GM12801 (cell line): ENCODE results near the gene DLX2.

Experiments
- TF ChIP-seq, protein P1 (sequence below): IDR thresholded peaks from one replicate; pipeline ENCODE4 v1.5.1; 2011; ENCODE audit warnings: control low read depth; ENCODE audit not compliant: insufficient read length; ENCODE audit errors: extremely low read depth

The DLX2 gene

DNA sequence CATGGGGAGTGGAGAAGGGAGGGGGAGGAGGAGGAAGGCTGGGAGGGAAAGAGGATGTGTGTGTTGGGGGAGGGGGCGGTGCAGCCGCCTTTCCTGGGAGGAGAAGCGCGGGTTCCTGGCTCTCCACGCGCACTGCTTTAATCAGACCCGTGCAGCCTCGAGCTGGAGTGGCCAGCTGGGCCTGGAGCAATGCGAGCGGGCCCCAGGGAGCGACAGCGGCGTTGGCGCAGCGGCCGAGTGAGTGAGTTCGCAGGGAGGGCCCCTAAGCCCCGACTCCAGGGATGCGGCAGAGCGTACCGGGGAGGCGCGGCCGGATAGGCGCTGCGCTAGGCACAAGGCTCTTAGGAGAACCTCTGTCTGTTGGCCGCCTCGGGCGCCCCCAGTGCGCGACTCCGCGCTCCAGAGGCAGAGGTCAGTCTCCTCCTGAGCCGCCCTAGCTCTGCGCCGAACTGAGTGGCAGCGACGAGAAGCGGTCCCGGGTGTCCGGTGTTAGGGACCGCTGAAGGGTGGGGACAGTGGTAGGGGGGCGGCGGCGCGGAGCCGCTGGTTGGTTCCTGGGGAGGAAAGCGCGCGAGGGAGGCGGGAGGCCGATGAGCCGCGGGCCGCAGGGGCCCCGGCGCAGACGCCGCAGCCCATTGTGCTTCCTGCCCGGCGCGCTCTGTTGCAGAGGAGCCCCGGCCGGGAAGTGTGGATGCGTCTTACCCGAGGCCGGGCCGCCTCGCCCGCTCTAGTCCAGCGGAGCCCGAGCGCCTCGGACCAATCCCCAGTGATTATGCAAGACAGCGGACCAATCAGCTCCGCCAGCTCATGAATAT lies 17.8 kb downstream of the DLX2 start:
- TF ChIP-seq, protein P1, sequence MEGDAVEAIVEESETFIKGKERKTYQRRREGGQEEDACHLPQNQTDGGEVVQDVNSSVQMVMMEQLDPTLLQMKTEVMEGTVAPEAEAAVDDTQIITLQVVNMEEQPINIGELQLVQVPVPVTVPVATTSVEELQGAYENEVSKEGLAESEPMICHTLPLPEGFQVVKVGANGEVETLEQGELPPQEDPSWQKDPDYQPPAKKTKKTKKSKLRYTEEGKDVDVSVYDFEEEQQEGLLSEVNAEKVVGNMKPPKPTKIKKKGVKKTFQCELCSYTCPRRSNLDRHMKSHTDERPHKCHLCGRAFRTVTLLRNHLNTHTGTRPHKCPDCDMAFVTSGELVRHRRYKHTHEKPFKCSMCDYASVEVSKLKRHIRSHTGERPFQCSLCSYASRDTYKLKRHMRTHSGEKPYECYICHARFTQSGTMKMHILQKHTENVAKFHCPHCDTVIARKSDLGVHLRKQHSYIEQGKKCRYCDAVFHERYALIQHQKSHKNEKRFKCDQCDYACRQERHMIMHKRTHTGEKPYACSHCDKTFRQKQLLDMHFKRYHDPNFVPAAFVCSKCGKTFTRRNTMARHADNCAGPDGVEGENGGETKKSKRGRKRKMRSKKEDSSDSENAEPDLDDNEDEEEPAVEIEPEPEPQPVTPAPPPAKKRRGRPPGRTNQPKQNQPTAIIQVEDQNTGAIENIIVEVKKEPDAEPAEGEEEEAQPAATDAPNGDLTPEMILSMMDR, result no peak

DNA sequence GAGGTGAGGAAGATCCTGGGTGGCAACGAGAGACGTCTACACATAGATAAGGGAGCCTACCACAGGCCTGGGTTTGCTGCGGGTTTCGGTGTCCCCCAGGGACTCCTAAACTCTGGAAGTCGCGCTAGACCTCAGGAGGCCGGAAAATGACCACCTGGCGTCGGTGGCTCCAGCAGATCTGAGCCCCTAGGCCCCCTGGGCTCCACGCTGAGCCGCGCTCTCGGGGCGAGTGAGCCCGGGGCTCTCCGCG lies 18.4 kb downstream of the DLX2 start:
- TF ChIP-seq, protein P1, result no peak

DNA sequence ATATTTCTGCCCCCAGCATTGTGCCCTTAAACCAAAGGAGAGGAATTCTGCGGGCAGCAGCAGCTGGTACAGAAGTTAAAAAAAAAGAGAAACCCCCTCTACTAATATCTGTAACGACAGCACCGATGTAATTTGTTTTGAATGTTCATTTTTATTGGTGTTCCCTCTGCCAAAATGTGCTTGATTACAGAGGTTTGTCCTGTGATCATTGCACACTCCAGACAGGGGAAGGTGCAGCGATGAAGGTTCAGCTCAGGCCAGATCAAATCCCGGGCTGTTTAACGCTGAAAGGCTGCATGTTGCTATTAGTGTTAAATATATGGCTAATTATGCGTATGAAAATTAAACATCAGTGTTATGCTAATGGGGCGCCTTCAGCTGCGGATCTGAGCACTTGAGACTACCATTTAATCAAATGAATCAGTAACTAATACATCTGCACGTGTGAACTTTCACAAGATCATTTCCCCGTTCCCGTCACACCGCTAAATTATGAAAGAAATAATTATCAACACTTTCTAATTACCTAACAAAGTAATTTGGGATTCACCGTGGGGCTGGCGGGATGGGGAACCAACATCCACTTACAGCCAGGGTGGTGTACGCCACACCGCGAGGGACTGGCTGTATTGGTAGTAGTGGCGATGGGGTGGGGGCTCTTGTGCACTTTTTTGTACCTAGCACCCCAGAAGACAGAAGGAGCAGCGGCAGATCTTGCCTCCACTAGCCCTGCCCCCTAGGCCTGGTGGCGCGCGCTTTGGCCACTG lies 18.9 kb downstream of the DLX2 start:
- TF ChIP-seq, protein P1, result no peak

DNA sequence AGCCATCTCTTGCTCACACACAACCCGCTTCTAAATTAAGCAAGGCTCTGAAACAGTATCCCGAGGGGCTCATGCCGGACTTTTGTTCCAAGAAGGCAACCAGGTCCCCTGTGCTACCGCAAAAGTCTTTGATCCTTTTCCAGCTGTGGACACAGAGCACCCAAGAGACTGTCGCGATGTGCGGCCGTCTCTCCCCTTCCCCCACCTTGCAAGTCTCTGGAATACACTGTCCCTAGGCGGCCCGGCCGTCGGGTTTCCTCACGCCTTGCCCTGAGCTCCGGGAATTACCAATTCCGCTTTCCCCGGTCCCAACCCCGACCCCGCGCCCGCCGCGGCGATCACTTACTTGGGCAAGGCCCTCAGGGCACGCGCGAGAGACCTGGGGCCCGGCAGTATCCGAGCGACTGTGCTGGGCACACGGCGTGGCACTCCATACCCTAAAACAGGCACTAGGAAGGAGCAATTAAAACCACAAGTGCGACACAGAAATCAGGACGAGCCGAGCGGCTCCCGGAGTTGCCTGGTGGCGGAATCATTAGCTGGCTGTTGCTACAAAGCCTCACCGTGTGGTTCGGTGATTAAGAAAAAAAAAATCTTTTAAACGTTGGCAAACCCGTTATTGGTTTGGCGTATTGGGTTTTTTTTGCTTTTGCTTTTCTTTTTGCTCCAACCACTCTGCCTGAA lies 19.6 kb downstream of the DLX2 start:
- TF ChIP-seq, protein P1, result no peak

DNA sequence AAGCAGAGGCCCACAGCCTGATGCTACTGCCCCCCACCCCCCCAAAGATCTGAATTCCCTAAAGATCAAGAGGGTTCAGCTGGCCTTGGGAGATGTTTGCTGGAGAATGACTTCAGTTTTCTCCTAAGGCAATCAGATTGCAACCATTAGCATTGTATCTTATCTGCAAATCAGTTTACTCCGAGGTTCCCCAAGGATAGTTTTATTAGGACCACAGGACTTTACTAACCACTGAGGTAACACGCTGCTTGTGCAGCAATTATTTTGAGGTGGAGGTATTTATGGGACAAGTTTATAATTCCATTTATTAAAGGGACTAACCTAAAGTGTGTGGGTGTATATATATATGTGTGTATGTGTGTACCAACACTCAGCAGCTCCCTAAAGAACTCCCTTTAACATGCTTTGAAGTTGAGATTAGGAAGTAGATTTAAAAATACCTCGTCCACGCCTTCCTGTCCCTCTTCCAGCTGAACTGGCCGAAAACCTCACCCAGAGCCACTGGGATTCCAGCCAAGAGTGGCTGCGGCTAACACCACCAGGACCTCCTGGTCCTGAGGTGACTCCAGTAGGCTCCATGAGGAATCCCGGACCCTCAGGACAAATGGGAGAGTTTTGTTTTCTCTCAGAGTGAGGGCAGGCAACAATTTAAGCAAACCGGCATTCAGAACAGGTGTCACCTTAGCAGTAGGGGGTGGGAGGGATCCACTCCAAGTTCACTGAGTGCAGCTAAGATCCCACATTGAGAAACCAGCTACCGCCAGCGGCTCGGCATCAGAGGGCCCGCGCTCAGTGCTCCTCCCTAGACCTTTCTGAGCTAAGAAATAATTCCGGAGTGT lies 20.4 kb downstream of the DLX2 start:
- TF ChIP-seq, protein P1, result no peak

DNA sequence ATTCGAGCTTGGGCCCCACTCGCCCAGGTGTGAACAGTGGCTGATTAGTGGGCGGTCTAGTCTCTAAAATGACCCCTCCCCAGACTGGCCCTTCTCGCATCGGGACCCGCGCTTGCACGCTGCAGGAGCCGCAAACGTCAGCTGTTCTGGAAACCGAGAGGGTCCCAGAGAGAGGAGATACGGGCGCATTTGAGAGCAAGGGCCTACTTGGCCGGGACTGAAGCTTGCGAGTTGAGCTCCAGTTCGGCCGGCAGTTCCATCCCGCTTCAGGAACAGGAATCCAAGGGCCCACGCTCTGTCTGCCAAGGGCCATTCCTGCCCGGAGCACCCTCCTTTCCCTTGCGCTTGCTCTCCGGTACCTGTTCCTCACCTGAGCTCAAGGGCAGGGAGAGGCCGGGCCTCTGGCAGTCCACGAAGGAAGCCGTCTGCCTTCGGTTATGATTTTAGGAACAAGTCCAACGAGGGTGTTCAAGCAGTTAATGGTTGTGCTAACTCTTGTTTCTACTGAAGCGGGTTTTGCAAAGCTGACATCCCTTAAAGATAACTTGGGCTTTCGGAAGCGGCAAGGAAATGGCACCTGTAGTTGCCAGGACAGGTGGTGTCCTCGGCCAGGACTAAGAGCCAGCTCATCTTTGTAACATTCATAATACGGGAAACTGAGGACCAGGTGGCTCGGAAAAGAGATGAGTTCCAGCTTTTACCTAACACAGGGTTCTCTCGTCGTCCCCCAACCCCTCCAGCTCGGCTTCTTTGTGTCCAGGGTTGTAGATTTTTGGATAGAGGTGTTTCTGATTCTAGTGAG lies 21.3 kb downstream of the DLX2 start:
- TF ChIP-seq, protein P1, result no peak
